Mucosa of rectum (tissue), 2 donors: ENCODE results near the gene PPP4R3B.

Source experiments
- H3K27ac ChIP-seq, 2 donors: one replicate each; pipeline ENCODE4 v1.7.0; 2013; ENCODE audit warnings: inconsistent platforms in 2 of 2, low read depth in 2 of 2, low read length in 2 of 2
- H3K27me3 ChIP-seq, 2 donors: one replicate each; pipeline ENCODE4 v1.7.0; 2013; ENCODE audit warnings: low read length in 2 of 2; ENCODE audit not compliant: control insufficient read depth in 2 of 2, insufficient read depth in 2 of 2
- H3K36me3 ChIP-seq, 2 donors: one replicate each; pipeline ENCODE4 v1.7.0; 2013; ENCODE audit warnings: low read length in 2 of 2; ENCODE audit not compliant: control insufficient read depth in 2 of 2, insufficient read depth in 2 of 2
- H3K4me1 ChIP-seq, 2 donors: one replicate each; pipeline ENCODE4 v1.7.0; 2013; ENCODE audit warnings: low read length in 2 of 2, mild to moderate bottlenecking in 1 of 2; ENCODE audit not compliant: control insufficient read depth in 2 of 2, insufficient read depth in 2 of 2
- H3K4me3 ChIP-seq, 2 donors: one replicate each; pipeline ENCODE4 v1.7.0; 2013; ENCODE audit warnings: low read length in 2 of 2
- H3K9ac ChIP-seq, 2 donors: one replicate each; pipeline ENCODE4 v1.7.0; 2013; ENCODE audit warnings: low read length in 2 of 2, low read depth in 1 of 2, mild to moderate bottlenecking in 1 of 2
- H3K9me3 ChIP-seq, 2 donors: one replicate each; pipeline ENCODE4 v1.7.0; 2013; ENCODE audit warnings: low read length in 2 of 2; ENCODE audit not compliant: control insufficient read depth in 2 of 2
- donor health status: healthy.
- donor health status: Normal muscosa, but diverticular disease.

The PPP4R3B gene

DNA sequence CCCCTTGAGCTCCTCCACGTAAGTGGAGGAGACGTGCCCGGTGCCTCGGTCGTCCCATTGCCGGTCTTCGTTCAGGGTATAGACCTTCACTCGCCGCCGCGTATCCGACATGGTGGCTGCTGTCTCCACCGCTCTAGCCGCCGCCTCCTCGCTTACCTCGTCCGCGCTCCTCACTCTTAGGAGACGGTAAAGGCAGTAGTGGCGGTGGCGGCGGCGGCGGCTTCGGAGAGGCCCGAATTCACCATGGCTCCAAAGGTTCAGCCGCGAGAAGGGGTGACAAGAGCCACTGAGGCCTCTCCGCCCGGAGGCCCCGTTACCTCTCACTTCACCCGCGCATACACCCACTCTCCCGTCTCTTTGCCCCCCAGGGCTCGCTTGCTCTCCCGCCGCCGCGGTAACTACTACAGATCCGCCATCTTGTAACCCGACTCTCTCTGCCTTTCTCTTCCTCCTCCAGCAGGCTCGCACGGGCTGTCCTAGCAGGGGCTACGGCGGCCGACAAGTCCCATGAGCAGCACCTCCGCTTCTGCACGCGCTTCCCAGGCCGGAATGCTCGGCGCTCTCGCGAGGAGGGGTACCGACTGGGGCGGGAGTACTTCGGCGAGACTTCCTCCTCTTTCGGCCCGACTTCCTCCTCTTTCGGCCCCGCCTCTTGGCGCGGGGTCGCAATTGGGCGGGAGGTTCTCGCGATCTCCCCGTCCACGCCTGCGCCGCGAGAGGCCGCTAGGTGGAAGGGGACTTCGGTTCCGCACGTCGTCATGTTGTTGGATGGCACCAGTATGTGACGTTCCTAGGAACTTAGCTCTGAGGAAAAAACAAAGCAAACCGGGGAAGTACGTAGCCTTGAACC is at the start of gene PPP4R3B:
Gene PPP4R3B (minus strand): TSS at position 448 of the 850 bp plus-strand sequence. CDS start 337 bp downstream, at position 111.
- H3K27me3 ChIP-seq = no peaks in the 10 kb centered on the region
- no peaks in the 10 kb centered on the region for H3K9me3 ChIP-seq
- H3K4me1 ChIP-seq = peaks cover 12 to 22% of the 10 kb centered on the region in 2 donors
- peak within 1 kb of the TSS; percentile 99 to 100 for H3K4me3 ChIP-seq
- peak within 1 kb of the TSS; percentile 92 to 97 for H3K27ac ChIP-seq
- H3K9ac ChIP-seq = peak within 1 kb of the TSS; percentile 95
- peaks cover 17 to 22% of the 10 kb centered on the region in 2 donors for H3K36me3 ChIP-seq

DNA sequence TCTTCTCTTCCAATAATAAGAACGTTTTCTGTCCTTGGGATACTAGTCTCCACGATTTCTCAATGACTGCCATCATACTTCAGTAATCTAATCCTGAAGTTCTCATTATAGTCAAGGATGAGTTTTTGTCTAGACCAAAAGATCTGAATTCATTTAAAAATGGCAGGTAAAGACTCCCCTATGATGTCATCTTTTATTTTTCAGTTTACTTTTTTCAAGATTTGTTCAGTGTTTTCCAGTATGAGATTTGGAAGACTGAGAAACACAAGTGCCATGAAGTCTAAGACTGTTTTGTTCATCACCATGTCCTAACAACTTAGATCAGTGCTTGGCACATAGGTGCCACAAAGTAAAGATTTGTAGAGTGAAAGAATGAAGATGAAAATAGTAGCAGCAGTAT is 35.8 kb upstream of the PPP4R3B start:
- no peak overlapping the region for H3K9ac ChIP-seq
- no peaks in the 10 kb centered on the region for H3K9me3 ChIP-seq
- peaks cover 9 to 13% of the 10 kb centered on the region in 2 donors for H3K36me3 ChIP-seq
- no peak overlapping the region for H3K27ac ChIP-seq
- H3K27me3 ChIP-seq = no peaks in the 10 kb centered on the region
- no peak overlapping the region for H3K4me3 ChIP-seq
- no peaks in the 10 kb centered on the region for H3K4me1 ChIP-seq

DNA sequence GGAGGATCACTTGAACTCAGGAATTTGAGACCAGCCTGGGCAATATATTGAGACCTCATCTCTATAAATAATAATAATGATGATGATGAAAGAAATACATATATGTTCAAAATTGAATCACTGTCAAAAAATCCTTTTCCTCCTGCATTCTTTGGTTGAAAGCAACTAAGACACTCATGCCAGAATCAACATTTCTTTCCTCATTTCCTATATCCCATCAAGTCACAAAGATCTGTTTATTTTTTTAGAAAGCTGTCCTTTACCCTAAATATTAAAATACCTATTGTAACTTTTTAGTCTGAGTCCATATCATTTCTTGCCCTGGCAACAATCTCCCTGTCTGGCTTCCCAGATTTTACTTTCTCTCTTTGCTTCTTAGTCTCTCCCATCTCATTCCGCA is 31.8 kb upstream of the PPP4R3B start:
- no peak overlapping the region for H3K27ac ChIP-seq
- peaks cover 8% of the 10 kb centered on the region in 2 donors for H3K36me3 ChIP-seq
- no peak overlapping the region for H3K4me3 ChIP-seq
- H3K27me3 ChIP-seq = no peaks in the 10 kb centered on the region
- H3K4me1 ChIP-seq = no peaks in the 10 kb centered on the region
- H3K9ac ChIP-seq = no peak overlapping the region
- H3K9me3 ChIP-seq = no peaks in the 10 kb centered on the region

DNA sequence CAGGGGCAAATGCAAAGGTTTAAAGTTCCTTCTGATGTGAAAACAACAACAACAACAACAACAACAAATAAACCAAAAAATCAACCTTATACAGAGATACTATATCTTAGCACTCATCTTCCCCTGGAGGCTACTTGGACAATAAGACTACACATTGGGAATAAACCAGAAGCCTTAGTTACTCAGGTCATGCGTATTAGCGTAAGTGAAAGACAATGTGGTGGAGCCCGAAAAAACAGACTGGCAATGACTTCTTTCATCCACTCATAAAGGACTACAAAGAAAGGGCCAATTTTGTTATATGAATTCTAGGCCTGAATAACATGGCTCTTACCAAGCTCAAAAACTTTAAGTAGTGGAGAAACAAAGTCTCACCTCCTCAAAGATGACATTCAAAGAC is 19.4 kb upstream of the PPP4R3B start:
- Histone ChIP-seq H3K27ac (no peak overlapping the region), H3K27me3 (no peaks in the 10 kb centered on the region), H3K9ac (no peak overlapping the region), H3K4me3 (no peak overlapping the region), H3K36me3 (peaks cover 16 to 32% of the 10 kb centered on the region in 2 donors), H3K9me3 (no peaks in the 10 kb centered on the region), H3K4me1 (no peaks in the 10 kb centered on the region)

DNA sequence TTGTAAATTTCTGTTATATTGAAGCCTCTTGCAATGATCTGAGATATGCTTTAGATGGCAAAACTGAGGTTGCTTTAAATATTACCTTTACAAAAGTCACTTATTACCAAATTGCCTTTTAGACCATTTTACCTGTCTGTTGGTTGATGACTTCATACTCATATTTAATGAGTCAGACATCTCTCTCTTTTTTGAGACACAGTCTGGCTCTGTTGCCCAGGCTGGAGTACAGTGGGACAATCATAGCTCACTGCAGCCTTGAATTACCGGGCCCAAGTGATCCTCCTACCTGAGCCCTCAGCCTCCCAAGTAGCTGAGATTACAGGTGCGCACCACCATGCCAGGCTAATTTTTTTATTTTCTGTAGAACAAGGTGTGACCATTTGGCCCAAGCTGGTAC is 11.5 kb upstream of the PPP4R3B start:
- Histone ChIP-seq H3K27me3 (no peaks in the 10 kb centered on the region), H3K27ac (no peak overlapping the region), H3K4me1 (no peaks in the 10 kb centered on the region), H3K9ac (no peak overlapping the region), H3K4me3 (no peak overlapping the region), H3K36me3 (peaks cover 0 to 4% of the 10 kb centered on the region in 2 donors), H3K9me3 (no peaks in the 10 kb centered on the region)

DNA sequence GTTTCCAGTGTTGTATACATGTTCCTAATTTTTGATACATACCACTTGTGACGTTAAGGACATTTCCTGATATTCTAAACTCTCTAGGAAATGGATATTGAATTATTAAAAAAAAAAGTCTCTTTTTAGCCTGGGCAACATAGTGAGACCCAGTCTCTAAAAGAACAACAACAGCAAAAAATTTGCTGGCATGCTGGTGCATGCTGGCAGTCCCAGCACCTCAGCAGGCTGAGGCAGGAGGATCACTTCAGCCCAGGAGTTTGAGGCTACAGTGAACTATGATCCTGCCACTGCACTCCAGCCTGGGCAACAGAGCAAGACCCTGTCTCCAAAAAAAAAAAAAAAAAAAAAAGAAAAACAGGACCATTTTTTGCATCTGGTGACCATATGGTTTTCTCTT is 10.5 kb upstream of the PPP4R3B start:
- H3K9ac ChIP-seq = no peak overlapping the region
- no peaks in the 10 kb centered on the region for H3K9me3 ChIP-seq

DNA sequence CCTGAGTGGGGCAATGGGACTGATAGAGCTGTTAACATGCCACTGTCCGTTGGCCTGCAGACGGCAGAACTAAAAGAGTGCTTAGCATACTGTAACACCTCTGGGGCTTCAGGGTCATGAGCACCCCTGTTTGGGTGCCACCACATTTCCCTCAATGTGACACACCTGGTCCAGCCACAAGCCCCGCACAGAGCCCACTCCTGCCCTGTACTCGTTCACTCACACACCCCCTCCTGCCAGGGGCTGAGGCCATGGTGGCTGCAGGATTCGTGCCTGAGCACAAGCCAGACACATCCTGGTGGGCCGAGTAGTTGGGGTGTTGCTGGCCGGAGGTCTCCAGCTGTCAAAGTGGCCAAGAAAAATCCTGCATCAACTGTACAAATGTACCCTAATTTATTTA is 4.4 kb upstream of the PPP4R3B start:
- H3K36me3 ChIP-seq = peaks cover 0 to 7% of the 10 kb centered on the region in 2 donors

More for the DNA sequence above, 10.5 kb upstream of the PPP4R3B start:
- Histone ChIP-seq H3K27ac (no peak overlapping the region), H3K4me1 (no peaks in the 10 kb centered on the region), H3K27me3 (no peaks in the 10 kb centered on the region), H3K36me3 (peaks cover 0 to 3% of the 10 kb centered on the region in 2 donors), H3K4me3 (no peak overlapping the region)

DNA sequence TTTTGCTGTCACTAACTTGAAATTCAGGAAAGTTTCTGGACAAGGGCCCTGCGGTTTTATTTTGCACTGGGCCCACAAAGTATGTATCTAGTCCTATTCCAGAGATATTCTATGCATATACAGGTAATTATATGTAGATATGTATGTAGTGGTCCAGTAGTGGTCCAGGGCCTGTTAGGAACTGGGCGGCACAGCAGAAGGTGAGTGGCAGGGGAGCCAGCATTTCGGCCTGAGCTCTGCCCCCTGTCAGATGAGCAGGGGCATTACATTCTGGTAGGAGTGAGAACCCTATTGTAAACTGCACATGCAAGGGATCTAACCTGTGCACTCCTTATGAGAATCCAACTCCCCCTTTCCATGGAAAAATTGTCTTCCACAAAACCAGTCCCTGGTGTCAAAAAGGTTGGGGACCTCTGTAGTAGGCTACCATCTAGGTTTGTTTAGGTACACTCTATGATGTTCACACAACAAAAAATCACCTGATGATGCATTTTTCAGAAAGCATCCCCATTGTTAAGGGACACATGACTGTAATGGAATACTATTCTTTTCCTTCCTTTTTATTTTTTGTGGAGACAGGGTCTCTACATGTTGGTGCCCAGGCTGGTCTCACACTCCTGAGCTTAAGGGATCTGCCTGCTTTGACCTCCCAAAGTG is 2.8 kb upstream of the PPP4R3B start:
- H3K9ac ChIP-seq = no peak overlapping the region
- peaks cover under 1 to 7% of the 10 kb centered on the region in 2 donors for H3K36me3 ChIP-seq
- H3K4me1 ChIP-seq = peaks cover 12 to 21% of the 10 kb centered on the region in 2 donors
- peak overlapping the region in 1 of 2 donors; percentile 43 for H3K4me3 ChIP-seq
- no peaks in the 10 kb centered on the region for H3K9me3 ChIP-seq
- H3K27me3 ChIP-seq = no peaks in the 10 kb centered on the region
- no peak overlapping the region for H3K27ac ChIP-seq

More for the DNA sequence above, 4.4 kb upstream of the PPP4R3B start:
- H3K9ac ChIP-seq = no peak overlapping the region
- H3K27me3 ChIP-seq = no peaks in the 10 kb centered on the region
- H3K9me3 ChIP-seq = no peaks in the 10 kb centered on the region
- no peak overlapping the region for H3K27ac ChIP-seq
- peaks cover 6 to 14% of the 10 kb centered on the region in 2 donors for H3K4me1 ChIP-seq
- H3K4me3 ChIP-seq = no peak overlapping the region

DNA sequence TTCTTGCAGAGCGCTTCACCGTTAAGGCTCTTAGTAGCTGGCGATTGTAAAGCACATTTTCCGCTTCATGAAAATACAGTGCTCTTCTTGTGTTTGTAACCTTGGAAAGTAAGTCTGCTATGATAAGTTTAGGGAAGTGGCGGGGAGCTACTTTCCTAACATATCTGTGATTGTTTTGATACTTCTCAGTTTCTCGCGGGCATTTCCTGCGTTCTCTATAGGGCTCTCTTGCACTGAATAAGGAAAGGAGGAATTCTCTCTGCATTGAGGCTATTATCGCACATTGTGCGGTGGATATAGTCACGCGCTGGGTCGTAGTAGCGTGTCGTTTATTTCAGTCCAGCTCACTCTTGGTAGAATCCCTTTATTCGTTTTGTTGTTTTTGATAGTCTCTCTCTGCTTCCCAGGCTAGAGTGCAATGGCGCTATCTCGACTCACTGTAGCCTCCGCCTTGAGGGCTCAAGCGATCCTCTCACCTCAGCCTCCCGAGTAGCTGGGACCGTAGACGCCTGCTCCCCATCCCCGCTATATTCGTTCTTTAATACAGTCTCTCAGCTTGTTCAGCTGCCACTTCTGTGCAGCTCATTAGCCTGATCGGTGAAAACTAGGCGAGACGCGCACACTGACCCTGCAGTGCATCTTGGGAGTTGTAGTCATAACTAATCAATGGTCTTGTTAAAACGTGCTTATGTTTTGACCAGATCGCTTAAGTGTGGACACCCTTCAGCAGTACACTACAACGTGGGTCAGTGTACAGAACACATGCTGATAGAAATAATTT is 1.0 kb upstream of the PPP4R3B start:
- Histone ChIP-seq H3K9ac (peak overlapping the region; percentile 88 to 95), H3K4me3 (peak overlapping the region; percentile 99 to 100), H3K36me3 (peaks cover 17% of the 10 kb centered on the region in 2 donors), H3K27me3 (no peaks in the 10 kb centered on the region), H3K27ac (peak overlapping the region; percentile 92 to 97), H3K9me3 (no peaks in the 10 kb centered on the region), H3K4me1 (peaks cover 12 to 22% of the 10 kb centered on the region in 2 donors)

DNA sequence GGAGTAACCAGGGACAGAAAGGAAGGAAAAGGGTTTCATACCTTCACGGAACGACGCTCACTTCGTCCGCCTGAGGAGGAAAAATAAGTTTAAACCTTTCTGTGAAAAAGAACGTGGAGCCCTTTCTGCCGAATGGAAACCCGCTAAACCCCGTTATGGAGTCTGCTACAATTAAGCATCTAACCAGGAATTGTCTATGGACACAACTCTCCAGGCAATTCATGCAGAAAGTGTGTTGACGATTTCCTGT is 528 bp upstream of the PPP4R3B start:
- peaks cover 12 to 22% of the 10 kb centered on the region in 2 donors for H3K4me1 ChIP-seq

More for the DNA sequence above, 528 bp upstream of the PPP4R3B start:
- Histone ChIP-seq H3K9ac (peak overlapping the region; percentile 88 to 95), H3K27me3 (no peaks in the 10 kb centered on the region), H3K27ac (peak overlapping the region; percentile 92 to 97), H3K4me3 (peak overlapping the region; percentile 99 to 100), H3K36me3 (peaks cover 17 to 22% of the 10 kb centered on the region in 2 donors), H3K9me3 (no peaks in the 10 kb centered on the region)
